PC-9 (cell line): ENCODE results near the gene PHC2.

ENCODE experiments used
- EZH2 ChIP-seq: fragments of 200-600 bp; sonication (generic); IDR thresholded peaks from 2 replicates; pipeline ENCODE4 v1.8.0; 2017; ENCODE audit warnings: antibody characterized with exemption, low read depth
- TF ChIP-seq, protein P1 (sequence below): fragments of 200-600 bp; sonication (generic); conservative IDR thresholded peaks from 2 replicates; pipeline ENCODE4 v1.6.1; 2017; ENCODE audit warnings: mixed run types, antibody characterized with exemption, mild to moderate bottlenecking, moderate library complexity

DNA sequence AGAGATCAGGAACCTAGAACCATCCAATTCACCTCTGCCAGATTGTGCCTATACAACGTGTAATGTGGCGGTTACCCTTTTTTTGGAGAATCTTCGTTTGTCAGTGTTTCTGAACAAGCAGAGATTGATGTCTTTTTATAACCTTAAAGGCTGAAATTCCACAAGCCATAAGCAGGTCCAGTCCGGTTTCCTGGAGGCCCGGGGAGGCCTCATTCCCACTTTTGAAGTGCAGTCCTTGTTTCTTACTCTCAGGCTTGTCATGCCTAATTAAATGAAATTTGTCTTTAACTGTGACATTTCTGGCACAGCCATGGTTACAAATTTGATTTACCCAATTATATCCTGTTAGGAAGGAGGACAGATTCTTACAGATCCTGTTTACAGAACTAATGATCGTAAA, 146.8 kb downstream of the PHC2 start:
- no peak for TF ChIP-seq EZH2
- TF ChIP-seq, protein P1, sequence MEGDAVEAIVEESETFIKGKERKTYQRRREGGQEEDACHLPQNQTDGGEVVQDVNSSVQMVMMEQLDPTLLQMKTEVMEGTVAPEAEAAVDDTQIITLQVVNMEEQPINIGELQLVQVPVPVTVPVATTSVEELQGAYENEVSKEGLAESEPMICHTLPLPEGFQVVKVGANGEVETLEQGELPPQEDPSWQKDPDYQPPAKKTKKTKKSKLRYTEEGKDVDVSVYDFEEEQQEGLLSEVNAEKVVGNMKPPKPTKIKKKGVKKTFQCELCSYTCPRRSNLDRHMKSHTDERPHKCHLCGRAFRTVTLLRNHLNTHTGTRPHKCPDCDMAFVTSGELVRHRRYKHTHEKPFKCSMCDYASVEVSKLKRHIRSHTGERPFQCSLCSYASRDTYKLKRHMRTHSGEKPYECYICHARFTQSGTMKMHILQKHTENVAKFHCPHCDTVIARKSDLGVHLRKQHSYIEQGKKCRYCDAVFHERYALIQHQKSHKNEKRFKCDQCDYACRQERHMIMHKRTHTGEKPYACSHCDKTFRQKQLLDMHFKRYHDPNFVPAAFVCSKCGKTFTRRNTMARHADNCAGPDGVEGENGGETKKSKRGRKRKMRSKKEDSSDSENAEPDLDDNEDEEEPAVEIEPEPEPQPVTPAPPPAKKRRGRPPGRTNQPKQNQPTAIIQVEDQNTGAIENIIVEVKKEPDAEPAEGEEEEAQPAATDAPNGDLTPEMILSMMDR: no peak
